Stimulated activated naive CD8-positive, alpha-beta T cell treated with anti-CD3 and anti-CD28 coated beads, Interleukin-15, amount 100 ng/mL, for 72 hours (primary cell): ENCODE data around the gene NUP93.

Experiments used
- ATAC-seq: fragments of 150-1000 bp; cut with Tn5 transposase; 2 replicates; pipeline ENCODE4 v1.10.0; 2021; ENCODE audit warnings: mild to moderate bottlenecking, moderate library complexity
- DNase-seq, 2 donors: peaks; one replicate each; pipeline ENCODE4 v3.0.0; 2021 to 2022
- H3K27ac Mint-ChIP-seq, 2 donors: one replicate each; pipeline ENCODE4 v1.8.0; 2022; ENCODE audit warnings: mild to moderate bottlenecking in 2 of 2, mixed read lengths in 2 of 2, moderate library complexity in 2 of 2
- H3K27me3 Mint-ChIP-seq: one replicate; pipeline ENCODE4 v1.8.0; 2022; ENCODE audit warnings: mixed read lengths
- H3K4me1 Mint-ChIP-seq: one replicate; pipeline ENCODE4 v1.8.0; 2022; ENCODE audit warnings: mild to moderate bottlenecking, mixed read lengths
- H3K4me3 Mint-ChIP-seq, 2 donors: one replicate each; pipeline ENCODE4 v1.8.0; 2022; ENCODE audit warnings: mild to moderate bottlenecking in 2 of 2, mixed read lengths in 2 of 2, moderate library complexity in 1 of 2
- H3K9me3 Mint-ChIP-seq, 2 donors: one replicate each; pipeline ENCODE4 v1.8.0; 2022; ENCODE audit warnings: mixed read lengths in 2 of 2

NUP93 gene

GRCh38 chr16:56897026-56897799 lies 167.3 kb downstream of the NUP93 start:
- H3K27me3 Mint-ChIP-seq: peaks cover 25% of the 10 kb centered on the region
- no peaks in the 10 kb centered on the region for H3K9me3 Mint-ChIP-seq
- H3K4me1 Mint-ChIP-seq: peaks cover 36% of the 10 kb centered on the region
- H3K4me3 Mint-ChIP-seq: no peak overlapping the region
- DNase-seq (no peak), ATAC-seq (no peak)
- no peak overlapping the region for H3K27ac Mint-ChIP-seq

- H3K4me1 Mint-ChIP-seq: peaks cover 36% of the 10 kb centered on the region
- H3K27me3 Mint-ChIP-seq: peaks cover 25% of the 10 kb centered on the region
- DNase-seq (peak in 1 of 2 donors; percentile 32), ATAC-seq (peak; percentile 89)
- peak overlapping the region; percentile 48 to 50 for H3K4me3 Mint-ChIP-seq
- no peaks in the 10 kb centered on the region for H3K9me3 Mint-ChIP-seq
- H3K27ac Mint-ChIP-seq: no peak overlapping the region
Observed at GRCh38 chr16:56898847-56899246, 168.9 kb downstream of the NUP93 start.
